Stimulated activated CD4-positive, alpha-beta T cell treated with anti-CD3 and anti-CD28 coated beads, Interleukin-2, amount 100 ng/mL, for 4 hours (primary cell): ENCODE results near the gene CCL28.

Experiments
- DNase-seq: peaks from one replicate; pipeline ENCODE4 v3.0.0-alpha.2; 2020; ENCODE audit warnings: low read depth

CCL28 gene

GRCh38 chr5:43357067-43357466, 55.1 kb downstream of the CCL28 start:
- no peak for DNase-seq

DNA sequence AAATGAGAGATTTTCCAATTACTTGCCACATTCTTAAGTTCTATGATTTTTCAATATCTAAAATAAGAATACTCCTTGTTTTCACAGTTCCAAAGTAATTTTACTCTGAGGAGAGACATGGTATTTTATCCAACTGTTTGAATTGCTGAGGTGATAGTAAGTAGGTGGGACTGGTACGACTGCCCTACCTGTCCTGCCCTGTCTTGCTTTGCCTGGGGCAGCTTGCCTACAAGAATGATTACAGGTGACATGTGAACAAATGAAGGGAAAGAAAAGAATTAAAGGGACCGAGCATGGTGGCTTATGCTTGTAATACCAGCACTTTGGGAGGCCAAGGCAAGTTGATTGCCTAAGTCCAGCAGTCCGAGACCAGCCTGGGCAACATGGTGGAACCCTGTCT, 57.4 kb downstream of the CCL28 start:
- no peak for DNase-seq

DNA sequence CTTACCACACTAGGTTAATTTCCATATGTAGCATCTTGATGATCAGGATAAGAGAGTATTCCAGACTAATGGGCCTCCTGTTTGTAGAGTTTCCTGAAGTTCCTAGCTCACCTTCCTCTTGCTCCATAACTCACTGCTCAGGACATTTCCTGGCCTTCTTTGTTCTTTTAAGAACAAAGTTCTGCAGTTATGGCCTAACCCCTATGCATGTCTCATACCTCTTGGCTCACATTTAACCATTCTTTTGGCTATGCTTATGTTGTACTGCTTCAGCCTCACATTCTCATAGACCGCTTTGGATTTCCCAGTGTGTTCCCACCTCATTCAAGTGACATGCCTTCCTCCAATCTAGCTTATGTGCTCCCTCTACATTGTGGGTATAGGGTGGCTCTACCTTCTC, 58.5 kb downstream of the CCL28 start:
- no peak for DNase-seq

GRCh38 chr5:43352915-43353314, 59.3 kb downstream of the CCL28 start:
- DNase-seq: no peak

DNA sequence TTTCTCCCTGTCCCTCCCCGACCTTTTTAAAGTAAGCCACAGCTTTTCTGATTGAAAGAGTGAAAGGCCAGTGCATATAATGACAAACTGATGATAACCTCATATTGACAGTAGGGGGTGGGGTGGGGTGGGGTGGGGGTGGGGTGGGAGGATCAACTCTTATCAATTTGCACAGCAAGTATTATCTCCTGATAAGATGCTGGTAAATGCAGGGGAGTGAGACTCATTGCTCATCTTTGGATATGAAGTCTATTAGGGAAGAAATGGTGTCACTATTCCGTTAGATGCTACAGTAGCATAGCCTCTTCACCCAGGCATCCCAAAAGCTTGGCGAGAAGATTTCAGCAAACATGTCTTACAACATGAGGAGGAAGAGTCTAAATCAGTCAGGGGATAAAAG, 60.1 kb downstream of the CCL28 start:
- no peak for DNase-seq

DNA sequence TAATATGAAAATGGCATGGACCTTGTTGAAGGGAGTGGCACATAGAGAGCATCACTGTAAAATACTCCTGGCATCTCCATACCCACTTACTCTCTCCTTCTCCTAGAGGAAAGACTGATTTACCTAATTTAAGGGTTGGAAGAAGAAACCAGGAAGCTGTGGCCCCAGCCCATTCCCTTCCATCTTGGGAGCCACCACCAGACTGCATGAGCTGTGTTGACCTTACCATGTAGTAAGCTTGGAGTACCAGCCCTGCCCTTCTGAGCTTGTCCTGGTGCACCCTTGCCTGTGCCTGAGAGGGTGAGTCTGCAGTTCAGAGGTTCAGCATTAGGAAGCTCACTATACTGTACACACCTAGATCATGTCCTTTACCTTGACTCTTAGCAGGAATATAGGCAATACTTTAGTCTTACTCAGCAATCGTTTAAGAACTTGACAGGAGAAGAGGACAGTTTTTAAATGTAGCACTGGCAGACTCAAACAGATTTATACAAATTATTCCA, 63.3 kb downstream of the CCL28 start:
- DNase-seq: no peak

GRCh38 chr5:43348207-43348606, 64.0 kb downstream of the CCL28 start:
- DNase-seq: no peak

DNA sequence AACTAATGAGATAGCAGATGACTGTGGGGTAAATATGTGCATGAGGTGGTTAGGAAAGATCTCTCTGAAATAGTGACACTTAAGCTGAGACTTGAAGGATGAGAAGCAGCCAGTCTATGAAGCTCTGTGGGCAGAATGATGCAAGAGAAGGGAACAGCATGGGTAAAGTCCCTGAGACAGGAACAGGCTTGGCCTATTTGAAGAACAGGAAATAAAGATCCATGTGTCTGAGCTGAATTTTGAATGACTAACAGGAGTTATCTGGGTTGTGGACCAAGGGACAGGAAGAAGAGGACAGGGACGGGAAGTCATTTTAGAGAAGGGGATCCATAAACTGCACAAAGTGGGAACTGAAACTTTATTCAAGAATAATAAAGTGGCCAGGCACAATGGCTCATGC, 73.3 kb downstream of the CCL28 start:
- DNase-seq: no peak

DNA sequence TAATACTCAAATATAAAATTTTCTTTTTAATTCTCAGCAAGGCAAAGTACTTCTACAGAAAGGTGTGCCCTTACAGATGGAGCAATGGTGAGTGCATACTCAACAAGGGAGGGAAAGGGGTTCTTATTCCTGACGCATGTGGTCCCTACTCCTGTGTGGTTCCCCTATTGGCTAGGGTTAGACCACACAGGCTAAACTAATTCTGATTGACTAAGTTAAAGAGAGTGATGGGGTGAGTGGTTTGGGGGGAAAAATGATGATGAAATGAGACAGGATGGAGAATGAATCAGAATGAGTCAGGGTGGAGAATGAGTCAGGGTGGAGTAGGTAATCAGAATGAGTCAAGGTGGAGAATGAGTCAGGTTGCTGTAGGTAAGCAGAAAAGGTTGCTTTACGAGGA, 76.0 kb downstream of the CCL28 start:
- DNase-seq: no peak

GRCh38 chr5:43335681-43336080, 76.5 kb downstream of the CCL28 start:
- DNase-seq: no peak

DNA sequence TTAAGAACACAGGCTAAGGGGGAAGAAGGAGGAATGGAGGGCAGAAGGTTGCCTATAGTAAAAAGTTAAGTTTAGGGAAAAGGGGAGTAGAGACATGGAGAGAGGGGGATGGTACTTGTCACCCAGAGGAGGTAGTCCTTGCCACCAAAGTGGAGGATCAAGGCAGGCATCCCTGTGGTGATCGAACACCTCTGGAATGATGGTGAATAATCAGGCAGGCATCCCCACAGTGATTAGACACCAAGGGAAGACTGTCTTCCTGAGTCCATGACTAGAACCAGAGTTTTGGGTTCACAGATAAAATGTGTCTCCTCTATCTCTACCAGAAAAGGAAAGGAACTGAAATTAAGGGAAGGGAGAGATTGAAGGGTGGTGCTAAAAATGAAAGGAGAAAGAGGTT, 79.8 kb downstream of the CCL28 start:
- no peak for DNase-seq
